Ammon's horn (tissue), 1 donor: ENCODE measurements around the gene AGTPBP1.
A peak's percentile ranks its signal among the peaks of the same experiment; 100 is the strongest.

Experiments
- DNase-seq: peaks from one replicate; pipeline ENCODE4 v3.0.0-alpha.2; 2016; ENCODE audit warnings: low spot score

The AGTPBP1 gene

DNA sequence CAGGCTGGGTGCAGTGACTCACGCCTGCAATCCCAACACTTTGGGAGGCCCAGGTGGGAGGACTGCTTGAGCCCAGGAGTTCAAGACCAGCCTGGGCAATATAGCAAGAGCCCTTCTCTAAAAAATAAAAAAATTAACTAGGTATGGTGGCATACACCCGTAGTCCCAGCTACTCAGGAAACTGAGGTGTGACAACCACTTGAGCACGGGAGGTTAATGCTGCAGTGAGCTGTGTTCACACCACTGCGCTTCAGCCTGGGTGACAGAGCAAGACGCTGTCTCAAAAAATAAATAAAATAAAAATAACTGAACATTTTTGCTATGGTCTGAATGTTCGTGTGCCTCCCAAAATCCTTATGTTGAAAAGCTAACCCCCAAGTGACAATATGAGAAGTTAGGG, 24.5 kb downstream of the AGTPBP1 start:
- DNase-seq, result no peak

DNA sequence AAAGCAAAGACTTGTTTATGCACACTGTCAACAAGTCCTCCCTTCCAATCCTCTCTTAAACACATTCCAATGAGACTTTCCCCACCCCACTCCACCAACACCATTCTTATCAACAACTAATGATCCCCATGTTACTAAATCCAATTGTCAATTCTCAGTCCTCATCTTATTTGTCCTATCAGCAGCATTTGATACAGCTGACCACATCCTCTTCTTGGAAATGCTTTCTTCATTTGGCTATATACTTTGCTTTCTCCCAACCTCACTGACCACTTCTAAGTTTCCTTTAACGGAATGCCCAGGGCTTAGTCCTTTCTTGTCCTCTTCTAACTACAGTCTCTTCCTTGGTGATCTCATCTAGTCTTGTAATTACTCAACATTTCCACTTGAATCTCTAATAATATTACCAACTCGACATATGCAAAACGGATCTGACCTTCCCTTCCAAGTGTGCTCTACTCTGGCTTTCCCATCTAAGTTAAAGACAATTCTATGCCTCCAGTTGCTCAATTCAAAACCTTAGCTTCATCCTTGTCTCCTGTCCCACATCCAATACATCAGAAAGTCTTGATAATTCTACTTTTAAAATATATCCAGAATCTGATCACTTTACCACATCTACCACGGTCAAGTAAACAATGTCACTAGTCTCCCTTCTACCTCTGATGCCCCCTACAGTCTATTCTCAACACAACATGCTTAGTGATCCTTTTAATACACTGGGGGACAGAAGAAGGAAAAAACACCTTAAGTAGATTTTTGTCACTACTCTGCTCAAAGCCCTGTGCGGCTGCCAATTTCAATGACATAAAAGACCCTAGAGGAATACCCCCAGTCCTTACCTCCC, 25.5 kb downstream of the AGTPBP1 start:
- DNase-seq, result no peak

DNA sequence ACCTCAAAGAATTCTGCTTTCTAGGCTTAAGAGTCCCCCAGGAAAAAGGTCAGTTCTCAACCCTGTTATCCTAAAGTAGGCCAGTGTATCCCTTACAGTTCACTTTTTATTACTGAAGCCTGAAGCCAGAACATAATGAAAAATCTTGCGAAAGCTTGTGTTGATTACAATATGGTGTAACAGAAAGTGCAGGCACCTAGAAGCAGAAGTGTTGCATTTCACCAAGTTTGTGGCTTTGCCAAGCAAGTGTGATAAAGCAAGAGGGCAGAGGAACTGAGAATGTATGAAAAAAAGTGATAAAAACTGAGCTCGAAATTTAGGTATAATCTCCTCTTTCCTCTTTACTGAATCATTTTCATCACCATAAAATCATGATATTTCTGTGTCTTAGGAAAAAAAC, 26.2 kb downstream of the AGTPBP1 start:
- peak; percentile 24 for DNase-seq

DNA sequence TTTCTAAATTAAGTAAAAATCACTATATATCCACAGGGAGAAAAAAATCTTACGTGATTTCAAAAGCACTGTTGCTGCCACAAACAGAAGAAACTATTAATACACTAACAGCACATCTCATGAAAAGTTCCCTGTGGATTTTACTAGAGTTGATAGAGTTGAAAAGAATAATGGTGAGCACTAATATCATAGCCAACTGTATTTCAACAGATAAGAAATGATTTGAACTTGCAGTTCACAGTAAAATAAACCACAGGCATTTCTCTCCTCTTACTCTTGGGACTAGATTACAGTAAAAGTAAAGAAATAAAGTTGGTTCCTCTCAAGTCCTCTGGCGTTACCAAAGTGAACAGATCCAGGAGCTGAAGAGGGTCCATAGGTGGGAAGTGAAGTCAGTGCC, 27.9 kb downstream of the AGTPBP1 start:
- DNase-seq, result no peak

DNA sequence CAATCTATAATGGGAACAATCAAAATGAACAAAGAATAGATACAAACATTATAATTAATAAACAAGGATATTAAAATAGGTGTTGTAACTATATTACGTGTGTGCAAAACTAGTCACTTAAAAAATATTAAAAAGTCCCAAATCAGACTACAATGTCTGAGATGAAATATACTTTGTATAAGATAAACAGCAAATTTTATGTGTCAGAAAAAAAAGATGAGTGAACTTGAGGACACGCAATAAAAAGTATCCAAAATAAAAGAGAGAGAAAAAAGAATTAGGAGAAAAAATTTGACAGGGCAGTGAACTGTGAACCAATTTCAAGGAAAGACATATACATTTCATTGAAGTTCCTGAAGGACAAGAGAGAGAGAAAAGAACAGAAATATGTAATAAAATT, 37.0 kb downstream of the AGTPBP1 start:
- no peak for DNase-seq

DNA sequence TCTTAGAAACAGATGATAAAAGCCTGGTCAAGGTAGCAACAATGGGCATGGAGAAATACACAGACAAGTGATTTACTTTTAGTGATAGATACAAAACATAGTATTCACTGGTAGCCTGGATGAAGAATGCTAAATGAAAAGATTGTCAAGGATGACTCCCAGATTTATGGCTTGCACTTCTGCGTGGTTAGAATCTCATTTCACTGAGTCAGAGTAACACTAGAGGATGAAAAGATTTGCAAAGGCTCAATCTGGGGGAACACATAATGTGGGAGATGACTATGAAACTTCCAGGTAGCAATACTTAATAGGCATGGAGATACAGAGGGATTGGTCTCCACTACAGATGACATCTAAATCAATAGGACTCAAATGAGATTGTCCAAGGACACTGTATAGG, 38.4 kb downstream of the AGTPBP1 start:
- DNase-seq, result no peak

DNA sequence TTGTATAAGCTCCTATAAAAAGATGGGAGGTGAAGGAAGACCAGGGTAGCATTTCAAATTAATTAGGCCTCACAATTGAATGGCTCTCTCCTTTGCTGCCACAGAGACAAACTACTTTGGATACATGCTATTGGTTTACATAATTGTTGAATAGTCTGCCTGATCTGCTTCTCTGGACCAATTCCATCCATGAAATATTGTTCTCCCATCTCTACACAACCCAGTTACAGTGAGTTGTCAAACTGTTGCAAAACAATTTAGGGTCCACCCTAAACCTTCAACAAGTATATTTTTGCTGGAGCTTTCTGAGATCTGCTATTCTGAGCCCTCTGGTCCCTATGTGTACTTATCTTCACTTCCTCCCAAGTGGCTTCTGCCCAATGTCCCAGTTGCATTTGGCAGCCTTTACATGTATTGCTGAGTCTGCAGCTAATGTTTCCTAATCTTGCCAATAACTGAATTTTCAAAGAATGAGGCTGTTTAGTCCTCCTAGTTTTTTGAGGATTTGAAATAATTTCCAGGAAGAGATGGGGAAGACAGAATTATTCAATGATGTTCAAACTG, 38.9 kb downstream of the AGTPBP1 start:
- DNase-seq, result peak; percentile 52

DNA sequence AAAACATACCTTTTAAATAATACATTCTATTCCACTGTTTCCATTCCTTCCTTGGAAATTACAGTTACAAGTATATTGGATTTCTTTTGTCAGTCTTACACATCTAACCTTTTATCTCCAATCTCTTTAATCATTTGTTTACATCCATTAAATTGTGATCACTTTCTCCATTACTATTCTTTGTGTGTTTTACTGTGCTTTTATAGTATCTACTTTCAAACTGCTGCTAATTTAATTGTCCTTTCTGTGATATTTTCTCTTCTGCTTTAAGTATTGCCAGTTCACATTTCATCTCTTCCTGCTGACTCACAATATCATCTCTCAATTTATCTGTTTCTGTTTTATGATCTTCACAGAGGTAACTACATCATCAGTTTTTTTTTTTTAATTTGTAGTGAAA, 39.6 kb downstream of the AGTPBP1 start:
- no peak for DNase-seq

DNA sequence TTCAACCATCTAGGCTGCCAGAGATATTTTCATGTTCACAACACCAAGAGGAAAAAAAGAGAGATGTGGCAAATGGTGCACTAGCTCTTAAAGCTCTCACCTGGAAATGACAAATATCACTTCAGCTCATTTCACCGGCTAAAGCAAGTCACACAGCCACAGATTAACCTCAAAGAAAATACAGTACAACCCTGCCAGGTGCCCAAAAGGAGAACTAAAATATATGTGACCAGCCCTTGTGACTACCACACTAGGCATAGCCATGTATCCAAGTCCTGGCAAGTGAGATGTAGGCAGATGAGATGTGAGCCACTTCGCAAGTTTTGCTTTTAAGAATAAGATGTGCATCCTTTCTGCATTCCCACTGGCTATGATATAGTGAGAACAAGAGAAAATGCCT, 41.4 kb downstream of the AGTPBP1 start:
- DNase-seq, result no peak

DNA sequence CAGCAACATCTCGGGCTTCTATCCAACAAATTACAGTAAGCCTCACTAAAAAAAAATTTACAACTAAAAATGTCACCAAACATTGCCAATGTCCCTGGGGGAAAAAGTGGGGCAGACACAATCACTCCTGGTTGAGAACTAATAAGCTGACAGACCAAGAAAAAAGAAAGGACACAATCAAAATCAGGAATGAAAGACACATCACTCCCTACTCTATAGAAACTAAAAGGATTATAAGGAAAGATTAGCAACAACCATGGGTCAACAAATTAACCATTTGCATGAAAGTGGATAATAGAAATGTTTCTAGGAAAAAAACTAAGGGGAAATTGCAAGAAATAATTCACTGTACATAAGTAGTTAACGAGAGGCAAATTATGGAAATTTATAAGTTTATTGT, 53.4 kb downstream of the AGTPBP1 start:
- no peak for DNase-seq

DNA sequence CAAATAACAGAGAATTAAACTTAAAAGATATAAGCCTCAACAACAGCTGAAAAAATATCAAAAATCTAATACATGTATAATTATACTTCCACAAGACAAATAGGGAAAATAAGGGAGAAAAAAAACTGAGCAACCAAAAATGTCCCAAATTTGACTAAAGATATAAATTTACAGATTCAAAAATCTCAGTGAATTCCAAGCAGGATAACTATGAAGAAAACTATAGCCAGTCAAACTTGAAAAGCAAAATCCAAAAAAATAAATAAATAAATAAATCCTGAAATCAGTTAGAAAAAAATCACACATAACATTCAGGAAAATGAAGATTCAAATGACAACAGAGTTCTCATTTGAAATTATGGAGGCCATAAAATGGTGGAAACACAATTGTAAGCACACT, 56.7 kb downstream of the AGTPBP1 start:
- no peak for DNase-seq

DNA sequence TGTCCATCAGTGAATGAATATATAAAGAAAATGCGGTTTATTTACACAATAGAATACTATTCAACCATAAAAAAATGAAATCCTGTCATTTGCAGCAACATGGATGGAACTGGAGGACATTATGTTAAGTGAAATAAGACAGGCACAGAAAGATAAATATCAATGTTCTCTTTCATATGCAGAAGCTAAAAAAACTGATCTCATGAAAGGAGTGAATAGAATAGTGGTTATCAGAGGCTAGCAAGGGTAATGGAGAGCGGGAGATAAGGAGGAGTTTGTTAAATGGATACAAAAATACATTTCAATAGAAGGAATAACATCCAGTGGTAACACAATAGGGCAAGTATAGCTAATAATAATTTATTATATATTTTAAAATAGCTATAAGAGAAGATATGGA, 65.0 kb downstream of the AGTPBP1 start:
- DNase-seq, result no peak

DNA sequence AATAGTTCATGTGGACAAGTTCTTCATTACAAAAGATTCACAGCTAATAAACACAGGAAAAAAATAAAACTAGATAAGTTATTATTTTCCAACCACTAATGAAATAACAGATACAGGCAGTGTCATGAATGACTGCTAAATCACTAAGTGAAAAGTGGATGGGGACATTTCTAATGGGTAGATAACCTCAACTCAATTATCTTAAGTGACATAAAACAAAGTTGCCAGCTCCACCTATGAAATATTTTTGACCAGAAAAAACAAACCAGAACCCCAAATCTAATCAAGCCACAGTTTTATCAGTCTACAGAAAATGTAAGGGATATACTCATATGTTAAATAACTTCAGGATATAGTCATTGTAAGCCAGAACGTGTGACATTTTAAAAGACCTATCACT, 74.4 kb downstream of the AGTPBP1 start:
- no peak for DNase-seq

DNA sequence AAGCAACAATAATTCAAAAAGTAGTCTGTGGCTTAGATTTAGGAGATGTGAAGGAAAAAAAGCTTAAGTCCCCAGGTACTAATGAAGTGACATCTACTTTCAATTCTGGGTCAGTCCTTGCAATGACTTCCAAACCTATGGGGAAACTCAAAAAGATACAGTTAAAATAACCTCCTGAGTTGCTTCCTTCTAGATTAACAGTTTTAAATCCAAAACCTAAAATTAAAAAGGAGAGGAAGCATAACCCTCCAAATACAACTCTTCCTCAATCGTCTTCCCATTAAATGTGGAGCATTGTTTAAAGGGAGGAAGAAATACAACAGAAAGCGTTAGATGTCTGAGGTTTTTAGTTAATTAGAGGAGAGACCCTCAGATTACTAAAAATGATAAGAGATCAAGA, 75.7 kb downstream of the AGTPBP1 start:
- DNase-seq, result no peak

DNA sequence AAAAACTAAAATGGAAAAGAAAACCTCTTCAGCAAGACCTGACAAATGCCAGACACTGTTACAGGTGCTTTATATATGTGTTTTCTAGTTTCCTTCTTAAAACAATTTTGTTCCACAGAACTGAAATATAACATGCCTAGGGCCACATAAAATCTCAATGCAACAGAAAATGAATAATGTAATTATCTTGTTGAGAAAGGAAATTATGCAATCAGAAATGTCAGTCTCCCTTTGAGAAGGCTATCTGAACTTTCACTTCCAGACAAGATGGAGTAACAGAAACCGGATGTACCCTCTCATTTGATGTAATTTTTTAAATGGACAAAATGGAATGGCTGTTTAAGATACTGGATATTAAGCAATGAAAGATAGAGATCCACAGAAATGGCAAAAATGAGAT, 79.2 kb downstream of the AGTPBP1 start:
- DNase-seq, result no peak

DNA sequence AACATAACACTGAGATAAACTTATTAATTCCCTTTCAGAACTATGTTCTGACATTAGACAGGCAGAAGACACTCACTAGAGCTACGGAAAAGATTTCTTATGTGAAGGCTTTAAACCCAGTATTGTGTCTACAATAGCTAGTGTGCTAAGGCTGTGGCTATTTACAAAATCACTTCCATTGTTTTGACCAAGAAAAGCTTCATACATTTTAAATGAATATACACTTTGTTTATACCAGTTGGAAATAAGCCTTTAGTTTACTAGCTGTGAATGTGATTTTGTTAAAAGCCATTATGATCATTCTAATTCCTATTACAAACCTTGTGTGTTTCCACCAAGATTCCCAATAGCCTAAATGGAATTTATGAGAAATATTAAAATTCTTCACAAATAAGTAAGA, 83.0 kb downstream of the AGTPBP1 start:
- DNase-seq, result peak; percentile 56

DNA sequence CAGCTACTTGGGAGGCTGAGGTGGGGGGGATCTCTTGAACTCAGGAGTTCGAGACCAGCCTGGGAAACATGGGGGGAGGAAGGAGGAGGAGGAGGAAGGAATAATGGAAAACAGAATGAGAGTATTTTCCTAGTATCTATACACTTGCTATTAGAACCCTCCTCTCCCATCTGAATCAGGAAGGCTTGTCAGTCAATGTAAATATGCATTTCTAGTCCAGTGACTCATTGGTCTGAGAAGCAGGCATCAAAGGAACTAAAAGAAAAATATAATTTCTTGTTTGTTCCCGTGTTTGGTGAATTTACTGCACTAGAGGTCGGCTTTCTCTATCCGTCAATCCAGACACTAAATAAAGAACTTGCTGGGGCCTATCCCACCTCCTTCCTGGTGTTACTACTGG, 88.6 kb downstream of the AGTPBP1 start:
- no peak for DNase-seq

DNA sequence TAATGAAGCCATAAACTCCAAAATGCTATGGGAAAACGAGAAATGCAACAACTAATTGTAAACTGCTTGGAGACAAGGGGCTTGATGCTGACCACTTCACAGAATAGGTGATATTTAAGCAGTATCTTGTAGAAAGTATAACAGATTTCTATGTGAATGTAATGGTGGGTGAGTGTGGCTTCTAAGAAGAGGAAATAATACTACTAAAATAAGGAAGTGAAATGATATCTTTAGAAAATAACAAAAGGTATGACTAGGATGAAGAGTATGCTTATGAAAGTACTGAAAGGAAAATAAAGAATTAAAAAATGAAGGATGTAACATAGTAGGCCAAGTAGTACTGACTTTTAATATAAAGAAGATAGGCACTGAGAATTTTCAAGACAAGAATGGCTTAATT, 94.2 kb downstream of the AGTPBP1 start:
- DNase-seq, result no peak

DNA sequence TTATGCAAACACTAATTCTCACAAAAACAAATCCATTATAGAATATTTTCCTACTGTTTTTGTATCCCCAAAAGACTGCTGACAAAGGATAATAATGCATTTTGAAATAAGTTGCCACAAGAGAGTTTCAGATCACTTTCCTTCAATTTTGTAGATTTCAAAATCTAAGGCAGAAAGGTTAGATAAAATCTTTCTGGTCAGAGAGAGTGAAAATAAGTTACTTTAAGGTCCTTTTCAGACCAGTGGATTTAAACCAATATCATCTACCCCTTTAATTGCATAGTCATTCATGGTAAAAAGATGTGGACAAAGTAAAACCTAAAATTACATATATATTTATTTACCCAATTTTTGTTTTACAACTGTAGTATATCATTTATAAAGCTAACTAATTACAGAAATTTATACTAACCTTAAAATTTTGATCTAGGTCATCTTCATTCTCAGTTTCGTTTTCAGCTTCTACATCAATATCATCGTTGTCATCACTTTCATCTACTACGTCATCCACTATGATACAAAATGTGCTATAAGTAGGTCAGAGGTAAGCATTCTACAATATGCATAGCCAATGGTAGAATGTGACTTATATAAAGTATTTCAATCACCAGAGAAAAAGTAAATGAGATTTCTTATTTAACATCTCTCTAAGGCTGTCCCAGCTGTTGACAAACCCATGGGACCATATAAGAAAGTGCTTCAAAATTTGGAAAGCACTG, 95.7 kb downstream of the AGTPBP1 start:
- DNase-seq, result no peak

DNA sequence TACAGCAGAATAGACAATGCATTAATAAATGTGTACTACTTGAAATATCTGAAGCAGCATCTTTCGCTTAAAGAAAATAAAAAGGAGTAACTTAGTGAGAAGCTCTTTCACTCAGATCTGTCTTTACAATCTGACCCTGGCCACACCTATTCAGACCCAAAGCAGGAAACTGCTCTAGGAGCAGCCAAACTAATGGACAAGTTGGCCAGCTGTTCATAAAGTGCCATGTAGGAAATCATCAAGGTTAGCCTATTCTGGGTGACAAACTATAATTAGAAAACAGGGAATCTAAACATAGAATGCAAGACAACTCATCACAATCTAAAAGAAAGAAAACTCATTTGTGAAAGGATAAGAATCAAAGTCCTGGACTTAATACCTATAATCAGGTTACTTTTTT, 101.3 kb downstream of the AGTPBP1 start:
- no peak for DNase-seq

DNA sequence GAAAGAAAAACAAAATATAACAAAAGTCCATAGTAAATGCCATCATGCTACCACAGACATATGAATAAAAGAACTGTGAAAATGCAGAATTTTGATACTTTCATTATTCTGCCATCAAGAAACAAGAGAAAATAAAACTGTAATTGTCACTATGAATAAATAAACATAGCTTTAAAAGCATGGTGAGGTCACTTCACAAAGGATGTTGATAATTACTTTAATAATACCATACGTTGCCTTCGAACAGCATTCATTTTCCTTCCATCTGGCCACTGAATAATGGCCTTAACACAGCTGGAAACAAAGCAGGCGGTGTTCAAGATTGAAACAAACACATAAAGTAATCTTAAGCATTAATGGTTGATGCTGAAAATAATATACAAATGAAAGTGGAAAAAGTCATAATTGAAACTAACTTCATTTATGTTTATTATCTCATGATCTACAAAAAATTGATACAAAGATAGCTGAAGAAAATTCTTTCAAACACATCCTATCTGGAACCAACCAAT, 102.0 kb downstream of the AGTPBP1 start:
- no peak for DNase-seq

DNA sequence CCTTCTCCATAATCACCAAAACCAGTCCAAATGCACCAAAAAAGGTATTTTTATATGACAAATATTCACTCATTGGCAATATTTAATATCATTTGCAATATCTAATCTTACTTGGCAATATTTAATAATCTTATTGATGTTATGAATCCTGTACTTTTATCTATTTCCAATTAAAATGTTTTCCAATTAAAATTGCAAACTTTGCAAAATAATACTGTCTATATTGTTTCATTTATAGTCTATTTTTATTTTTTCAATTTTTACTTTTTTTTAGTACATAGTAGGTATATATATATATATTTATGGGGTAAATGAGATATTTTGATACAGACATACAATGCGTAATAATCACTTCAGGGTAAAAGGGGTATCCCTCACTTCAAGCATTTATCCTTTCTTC, 109.9 kb downstream of the AGTPBP1 start:
- DNase-seq, result no peak

DNA sequence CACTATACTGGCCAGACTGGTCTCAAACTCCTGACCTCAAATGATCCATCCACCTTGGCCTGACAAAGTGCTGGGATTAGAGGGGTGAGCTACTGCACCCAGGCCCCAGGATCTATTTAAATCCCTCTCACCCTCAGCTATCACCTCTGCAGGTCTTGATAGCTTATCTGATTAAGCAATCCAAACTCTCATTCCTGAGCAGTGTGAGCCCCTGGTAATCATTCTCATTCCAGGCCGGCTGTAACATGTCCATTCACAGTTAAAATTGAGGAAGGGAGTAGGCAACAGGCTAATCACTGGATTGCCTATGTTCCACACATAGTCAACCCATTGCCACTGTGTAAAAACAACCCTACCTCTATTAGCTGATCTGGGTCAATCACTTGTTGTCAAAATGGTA, 111.1 kb downstream of the AGTPBP1 start:
- DNase-seq, result no peak
